Liver (tissue), 9 donors: ENCODE results near the gene IER5. TPM values are rescaled to one million over a fixed set of nuclear protein-coding genes. Genes with fewer than 3 reads are reported as not detected.

Experiments used
- DNase-seq: peaks from one replicate; pipeline ENCODE4 v3.0.0-alpha.2; 2017; ENCODE audit warnings: low spot score
- H3K27ac ChIP-seq, 2 donors: one replicate each; pipeline ENCODE4 v1.7.0; 2013; ENCODE audit warnings: inconsistent platforms in 2 of 2, low read length in 2 of 2, control low read depth in 1 of 2, low read depth in 1 of 2, mild to moderate bottlenecking in 1 of 2
- H3K27me3 ChIP-seq, 4 donors: one replicate each; pipeline versions ENCODE4 v1.6.1 to v1.7.0; 2013; ENCODE audit warnings: low read length in 3 of 4, inconsistent platforms in 1 of 4, mild to moderate bottlenecking in 1 of 4, moderate library complexity in 1 of 4; ENCODE audit not compliant: control insufficient read depth in 4 of 4, insufficient read depth in 4 of 4
- H3K36me3 ChIP-seq, 4 donors: one replicate each; pipeline versions ENCODE4 v1.6.1 to v1.7.0; 2013; ENCODE audit warnings: low read length in 3 of 4, mild to moderate bottlenecking in 3 of 4, low read depth in 1 of 4, moderate library complexity in 1 of 4; ENCODE audit not compliant: control insufficient read depth in 4 of 4, insufficient read depth in 3 of 4
- H3K4me1 ChIP-seq, 4 donors: one replicate each; pipeline versions ENCODE4 v1.6.1 to v1.7.0; 2013; ENCODE audit warnings: low read length in 3 of 4, mild to moderate bottlenecking in 3 of 4, moderate library complexity in 1 of 4; ENCODE audit not compliant: control insufficient read depth in 4 of 4, insufficient read depth in 4 of 4
- H3K4me3 ChIP-seq, 3 donors: one replicate each; pipeline versions ENCODE4 v1.6.1 to v1.7.0; 2013; ENCODE audit warnings: low read length in 3 of 3, control low read depth in 1 of 3, low read depth in 1 of 3, mild to moderate bottlenecking in 1 of 3
- H3K9ac ChIP-seq, 2 donors: one replicate each; pipeline ENCODE4 v1.7.0; 2013; ENCODE audit warnings: low read length in 2 of 2, mild to moderate bottlenecking in 2 of 2, moderate library complexity in 2 of 2, control low read depth in 1 of 2, low read depth in 1 of 2
- H3K9me3 ChIP-seq, 4 donors: one replicate each; pipeline versions ENCODE4 v1.6.1 to v1.7.0; 2013; ENCODE audit warnings: low read length in 3 of 4; ENCODE audit not compliant: control insufficient read depth in 4 of 4
- ATF3 ChIP-seq: IDR thresholded peaks from 2 replicates; pipeline ENCODE4 v1.6.1; 2016; ENCODE audit warnings: antibody characterized with exemption
- CTCF ChIP-seq: fragments of 150-350 bp; IDR thresholded peaks from 2 replicates; pipeline ENCODE4 v1.5.1; 2017; ENCODE audit warnings: improper control_type of control experiment, low read depth, low read length; ENCODE audit not compliant: missing input control
- EGR1 ChIP-seq, 2 donors: IDR thresholded peaks; 2 replicates each; pipeline ENCODE4 v1.6.1; 2016 to 2018; ENCODE audit warnings: antibody characterized with exemption in 2 of 2, low read depth in 2 of 2
- FOXA1 ChIP-seq: IDR thresholded peaks from 2 replicates; pipeline ENCODE4 v1.6.1; 2016; ENCODE audit warnings: antibody characterized with exemption
- FOXA2 ChIP-seq: IDR thresholded peaks from 2 replicates; pipeline ENCODE4 v1.6.1; 2016; ENCODE audit warnings: antibody characterized with exemption
- GABPA ChIP-seq, 2 donors: IDR thresholded peaks in 1 of 2; conservative IDR thresholded peaks in 1 of 2; 2 replicates each; pipeline ENCODE4 v1.6.1; 2016; ENCODE audit warnings: antibody characterized with exemption in 2 of 2, mild to moderate bottlenecking in 1 of 2, moderate library complexity in 1 of 2
- HNF4A ChIP-seq, 2 donors: conservative IDR thresholded peaks; 2 replicates each; pipeline ENCODE4 v1.6.1; 2016; ENCODE audit warnings: antibody characterized with exemption in 2 of 2, mild to moderate bottlenecking in 2 of 2
- HNF4G ChIP-seq: IDR thresholded peaks from 2 replicates; pipeline ENCODE4 v1.6.1; 2016; ENCODE audit warnings: antibody characterized with exemption
- JUND ChIP-seq, 2 donors: IDR thresholded peaks; 2 replicates each; pipeline ENCODE4 v1.6.1; 2016; ENCODE audit warnings: antibody characterized with exemption in 2 of 2
- MAX ChIP-seq: IDR thresholded peaks from 2 replicates; pipeline ENCODE4 v1.6.1; 2016; ENCODE audit warnings: antibody characterized with exemption
- NR2F2 ChIP-seq: IDR thresholded peaks from 2 replicates; pipeline ENCODE4 v1.6.1; 2016; ENCODE audit warnings: antibody characterized with exemption
- RAD21 ChIP-seq, 2 donors: IDR thresholded peaks; 2 replicates each; pipeline ENCODE4 v1.6.1; 2016; ENCODE audit warnings: antibody characterized with exemption in 2 of 2, mild to moderate bottlenecking in 2 of 2
- RXRA ChIP-seq, 2 donors: IDR thresholded peaks; 2 replicates each; pipeline ENCODE4 v1.6.1; 2017 to 2018; ENCODE audit warnings: antibody characterized with exemption in 2 of 2, mild to moderate bottlenecking in 1 of 2
- SP1 ChIP-seq: IDR thresholded peaks from 2 replicates; pipeline ENCODE4 v1.6.1; 2018; ENCODE audit warnings: antibody characterized with exemption, mild to moderate bottlenecking
- TAF1 ChIP-seq: conservative IDR thresholded peaks from 2 replicates; pipeline ENCODE4 v1.6.1; 2016; ENCODE audit warnings: antibody characterized with exemption, mild to moderate bottlenecking
- YY1 ChIP-seq: IDR thresholded peaks from 2 replicates; pipeline ENCODE4 v1.6.1; 2016; ENCODE audit warnings: antibody characterized with exemption, mild to moderate bottlenecking
- WGBS: extraction: QIAGEN DNeasy Blood & Tissue Kit; methylation state at CpG from one replicate; pipeline ENCODE4 v1.1.7; 2013; 5-methylcytosine and 5-hydroxymethylcytosine counted together
- polyA plus RNA-seq, 2 donors: library from polyadenylated mRNA; stranded (reverse) in 1 of 2; unstranded in 1 of 2; fragments of 200-250 nt in 1 of 2; fragments of >200 nt in 1 of 2; fragmentation: Nextera tagmentation in 1 of 2; extraction: Ambion mirVana in 1 of 2; gene quantifications; one replicate each; pipeline versions ENCODE4 v1.2.1 to v1.2.3, GENCODE V29; 2013 to 2015
- total RNA-seq, 2 donors: library from RNA; depleted of rRNA; stranded (reverse); fragments of >200 nt; gene quantifications; one replicate each; pipeline ENCODE4 v1.2.3, GENCODE V29; 2014
- TF ChIP-seq, protein P1 (sequence below): IDR thresholded peaks from 2 replicates; pipeline ENCODE4 v1.6.1; 2016; ENCODE audit warnings: antibody characterized with exemption
- TF ChIP-seq, protein P2 (sequence below): IDR thresholded peaks from 2 replicates; pipeline ENCODE4 v1.6.1; 2016; ENCODE audit warnings: antibody characterized with exemption, mild to moderate bottlenecking
- donor health status: healthy.
- donor health status: healthy.
- donor health status: healthy.
- donor health status: healthy.
- donor health status: healthy.

Gene IER5
- total and polyA plus RNA-seq, 4 donors: 0.56 to 8.4 (median 2.4) TPM

DNA sequence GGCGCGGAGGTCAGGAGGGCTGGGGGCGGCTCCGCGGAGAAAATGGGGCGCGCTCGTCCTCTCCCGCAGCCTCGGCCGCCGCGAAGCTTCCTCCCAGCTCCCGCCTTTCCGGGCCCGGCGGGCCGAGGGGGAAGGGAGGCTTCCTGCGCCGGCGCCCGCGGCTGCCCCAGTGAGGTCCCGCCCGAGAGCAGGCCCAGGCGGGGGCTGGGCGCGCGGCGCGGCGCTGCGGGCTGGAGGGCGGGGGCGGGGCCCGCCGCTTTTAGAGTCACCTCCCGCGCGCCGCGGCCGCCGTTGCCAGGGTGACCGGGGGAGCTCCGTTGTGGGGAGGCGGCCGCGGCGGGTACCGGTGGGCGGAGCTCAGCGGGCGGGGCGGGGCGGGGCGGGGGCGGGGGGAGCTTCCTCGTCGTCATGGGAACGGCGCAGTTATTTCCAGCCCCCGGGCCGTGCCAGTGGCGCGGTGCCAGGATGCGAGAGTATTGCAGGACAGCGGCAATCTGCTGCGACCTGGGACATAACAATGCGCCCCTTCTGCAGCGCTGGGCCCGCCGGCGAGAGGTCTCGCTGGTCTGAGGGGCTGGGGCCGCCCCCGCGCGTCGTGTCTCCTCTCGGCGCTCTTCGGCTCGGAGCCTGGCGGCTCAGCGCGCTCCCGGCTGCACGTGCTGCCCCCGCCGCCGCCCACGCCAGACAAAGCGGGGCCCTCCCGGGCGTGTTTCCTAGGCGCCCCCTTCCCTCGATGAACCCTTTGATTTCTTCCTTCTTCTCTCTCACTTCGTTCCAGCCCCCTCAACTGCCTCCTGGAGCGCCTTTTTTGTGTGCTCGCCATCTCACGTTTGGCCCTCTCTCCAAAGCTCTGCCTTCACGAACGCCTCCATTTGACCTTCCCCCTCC lies 16.9 kb downstream of the IER5 start:
- Histone ChIP-seq H3K4me1 (peaks cover 3 to 25% (median 14%) of the 10 kb centered on the region in 4 donors), H3K27me3 (no peaks in the 10 kb centered on the region), H3K9ac (peak overlapping the region in 1 of 2 donors; percentile 22), H3K9me3 (no peaks in the 10 kb centered on the region), H3K36me3 (no peaks in the 10 kb centered on the region), H3K4me3 (peak overlapping the region; percentile 44 to 69 (median 65)), H3K27ac (peak overlapping the region; percentile 68 to 72)
- TF ChIP-seq TAF1 (no peak), YY1 (peak; percentile 16), FOXA2 (no peak), EGR1 (IDR thresholded peaks at IDR 0.05; ENCODE audit: low read depth in 2 of 2) (peak in 1 of 2 donors; percentile 62), RXRA (IDR thresholded peaks at IDR 0.05) (no peak), MAX (no peak), CTCF (no peak), ATF3 (no peak), FOXA1 (no peak), HNF4G (no peak), RAD21 (IDR thresholded peaks at IDR 0.05) (no peak), JUND (IDR thresholded peaks at IDR 0.05) (no peak), GABPA (IDR thresholded peaks at IDR 0.05 in 1 of 2, conservative IDR thresholded peaks at IDR 0.05 in 1 of 2) (no peak), SP1 (no peak), NR2F2 (no peak), HNF4A (conservative IDR thresholded peaks at IDR 0.05) (no peak)
- TF ChIP-seq, protein P1, sequence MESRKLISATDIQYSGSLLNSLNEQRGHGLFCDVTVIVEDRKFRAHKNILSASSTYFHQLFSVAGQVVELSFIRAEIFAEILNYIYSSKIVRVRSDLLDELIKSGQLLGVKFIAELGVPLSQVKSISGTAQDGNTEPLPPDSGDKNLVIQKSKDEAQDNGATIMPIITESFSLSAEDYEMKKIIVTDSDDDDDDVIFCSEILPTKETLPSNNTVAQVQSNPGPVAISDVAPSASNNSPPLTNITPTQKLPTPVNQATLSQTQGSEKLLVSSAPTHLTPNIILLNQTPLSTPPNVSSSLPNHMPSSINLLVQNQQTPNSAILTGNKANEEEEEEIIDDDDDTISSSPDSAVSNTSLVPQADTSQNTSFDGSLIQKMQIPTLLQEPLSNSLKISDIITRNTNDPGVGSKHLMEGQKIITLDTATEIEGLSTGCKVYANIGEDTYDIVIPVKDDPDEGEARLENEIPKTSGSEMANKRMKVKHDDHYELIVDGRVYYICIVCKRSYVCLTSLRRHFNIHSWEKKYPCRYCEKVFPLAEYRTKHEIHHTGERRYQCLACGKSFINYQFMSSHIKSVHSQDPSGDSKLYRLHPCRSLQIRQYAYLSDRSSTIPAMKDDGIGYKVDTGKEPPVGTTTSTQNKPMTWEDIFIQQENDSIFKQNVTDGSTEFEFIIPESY: no peak
- TF ChIP-seq, protein P2, sequence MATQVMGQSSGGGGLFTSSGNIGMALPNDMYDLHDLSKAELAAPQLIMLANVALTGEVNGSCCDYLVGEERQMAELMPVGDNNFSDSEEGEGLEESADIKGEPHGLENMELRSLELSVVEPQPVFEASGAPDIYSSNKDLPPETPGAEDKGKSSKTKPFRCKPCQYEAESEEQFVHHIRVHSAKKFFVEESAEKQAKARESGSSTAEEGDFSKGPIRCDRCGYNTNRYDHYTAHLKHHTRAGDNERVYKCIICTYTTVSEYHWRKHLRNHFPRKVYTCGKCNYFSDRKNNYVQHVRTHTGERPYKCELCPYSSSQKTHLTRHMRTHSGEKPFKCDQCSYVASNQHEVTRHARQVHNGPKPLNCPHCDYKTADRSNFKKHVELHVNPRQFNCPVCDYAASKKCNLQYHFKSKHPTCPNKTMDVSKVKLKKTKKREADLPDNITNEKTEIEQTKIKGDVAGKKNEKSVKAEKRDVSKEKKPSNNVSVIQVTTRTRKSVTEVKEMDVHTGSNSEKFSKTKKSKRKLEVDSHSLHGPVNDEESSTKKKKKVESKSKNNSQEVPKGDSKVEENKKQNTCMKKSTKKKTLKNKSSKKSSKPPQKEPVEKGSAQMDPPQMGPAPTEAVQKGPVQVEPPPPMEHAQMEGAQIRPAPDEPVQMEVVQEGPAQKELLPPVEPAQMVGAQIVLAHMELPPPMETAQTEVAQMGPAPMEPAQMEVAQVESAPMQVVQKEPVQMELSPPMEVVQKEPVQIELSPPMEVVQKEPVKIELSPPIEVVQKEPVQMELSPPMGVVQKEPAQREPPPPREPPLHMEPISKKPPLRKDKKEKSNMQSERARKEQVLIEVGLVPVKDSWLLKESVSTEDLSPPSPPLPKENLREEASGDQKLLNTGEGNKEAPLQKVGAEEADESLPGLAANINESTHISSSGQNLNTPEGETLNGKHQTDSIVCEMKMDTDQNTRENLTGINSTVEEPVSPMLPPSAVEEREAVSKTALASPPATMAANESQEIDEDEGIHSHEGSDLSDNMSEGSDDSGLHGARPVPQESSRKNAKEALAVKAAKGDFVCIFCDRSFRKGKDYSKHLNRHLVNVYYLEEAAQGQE: peak; percentile 38
- DNase-seq: peak; percentile 94
- WGBS: 5% methylated on average over 104 of the region's 104 CpGs
